Activated CD8-positive, alpha-beta memory T cell treated with anti-CD3 and anti-CD28 coated beads, Interleukin-2, amount 50 U/mL, for 4 hours (primary cell): ENCODE data around the gene IRF2BP1.

Experiments used
- DNase-seq: peaks from one replicate; pipeline ENCODE4 v3.0.0-alpha.2; 2020

Gene IRF2BP1

GRCh38 chr19:45885556-45886426, at the start of gene IRF2BP1:
Gene IRF2BP1 (minus strand): TSS chr19:45886141. CDS start chr19:45885774, 367 bp downstream.
- peak; percentile 88 for DNase-seq

- no peak for DNase-seq
Observed at GRCh38 chr19:45935267-45935666, 49.3 kb upstream of the IRF2BP1 start.

- no peak for DNase-seq
Observed at GRCh38 chr19:45934551-45935230, 48.8 kb upstream of the IRF2BP1 start.

- DNase-seq = no peak
Observed at GRCh38 chr19:45933759-45934158, 47.8 kb upstream of the IRF2BP1 start.

GRCh38 chr19:45931055-45931454, 45.1 kb upstream of the IRF2BP1 start:
- no peak for DNase-seq

- no peak for DNase-seq
Observed at GRCh38 chr19:45929247-45929646, 43.3 kb upstream of the IRF2BP1 start.

GRCh38 chr19:45927565-45928261, 41.8 kb upstream of the IRF2BP1 start:
- DNase-seq = peak; percentile 84

- DNase-seq = no peak
Observed at GRCh38 chr19:45924891-45925447, 39.0 kb upstream of the IRF2BP1 start.

GRCh38 chr19:45922281-45922680, 36.3 kb upstream of the IRF2BP1 start:
- DNase-seq = no peak

GRCh38 chr19:45920458-45920857, 34.5 kb upstream of the IRF2BP1 start:
- no peak for DNase-seq

GRCh38 chr19:45919678-45920077, 33.7 kb upstream of the IRF2BP1 start:
- DNase-seq = no peak

- no peak for DNase-seq
Observed at GRCh38 chr19:45918721-45919120, 32.8 kb upstream of the IRF2BP1 start.

GRCh38 chr19:45917421-45918091, 31.6 kb upstream of the IRF2BP1 start:
- no peak for DNase-seq

- DNase-seq = no peak
Observed at GRCh38 chr19:45913874-45914830, 28.2 kb upstream of the IRF2BP1 start, which contains the start of gene NANOS2. Gene NANOS2 (minus strand): TSS chr19:45914778. CDS start chr19:45914693, 85 bp downstream.

- DNase-seq = no peak
Observed at GRCh38 chr19:45911291-45911690, 25.4 kb upstream of the IRF2BP1 start.

GRCh38 chr19:45908956-45909355, 23.0 kb upstream of the IRF2BP1 start:
- no peak for DNase-seq

- no peak for DNase-seq
Observed at GRCh38 chr19:45906221-45906620, 20.3 kb upstream of the IRF2BP1 start.

- no peak for DNase-seq
Observed at GRCh38 chr19:45905011-45905410, 19.1 kb upstream of the IRF2BP1 start.

- peak; percentile 99 for DNase-seq
Observed at GRCh38 chr19:45902651-45903625, 17.0 kb upstream of the IRF2BP1 start.
